ENCODE measurements around the gene SRPK2. TPM values are rescaled to one million over a fixed set of nuclear protein-coding genes. Genes with fewer than 3 reads are reported as not detected.

SRPK2 gene
- total RNA-seq, 4 donors from 2014 or later = 41.0 to 87.1 (median 67.1) TPM

DNA sequence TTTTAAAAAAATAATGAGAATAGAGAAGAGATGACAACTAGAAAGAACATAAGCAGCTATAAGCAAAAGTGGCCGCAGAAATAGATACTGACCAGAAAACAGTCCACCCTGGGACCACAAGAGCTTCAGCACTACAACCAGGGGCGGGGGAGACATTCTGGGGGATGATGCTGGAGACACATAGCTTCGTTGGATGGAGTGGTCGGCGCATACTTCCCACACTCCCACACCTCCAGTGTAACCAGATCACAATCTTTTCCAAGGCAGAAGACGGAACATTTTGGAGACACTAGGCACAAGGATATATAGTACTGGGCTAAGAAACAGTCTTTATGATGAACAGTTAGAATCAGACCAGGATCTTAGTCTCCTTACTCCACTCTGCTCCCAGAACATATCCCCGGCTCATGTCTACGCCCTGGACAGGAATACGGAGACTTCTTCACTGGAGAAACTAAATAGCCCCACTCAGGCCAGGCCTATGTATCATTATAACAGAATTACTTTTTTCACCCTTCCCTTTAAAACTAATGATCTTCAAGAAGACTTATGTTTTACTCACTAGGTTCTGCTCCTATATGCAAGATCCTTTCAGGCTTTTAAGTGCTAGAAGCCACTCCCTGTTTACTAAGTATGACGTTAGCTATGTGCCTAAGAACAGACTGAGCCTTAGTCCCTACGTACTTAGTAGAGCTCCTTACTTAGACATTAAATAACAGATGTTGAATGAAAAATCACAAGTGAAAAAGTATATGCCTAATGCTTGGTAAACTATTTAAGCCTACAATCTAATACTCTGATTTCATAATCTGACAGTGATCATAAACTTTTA lies 169.6 kb downstream of the SRPK2 start:
- H3K4me3 ChIP-seq (ENCODE audit: low read depth, poor library complexity, severe bottlenecking) = no peak overlapping the region
- no peak for DNase-seq (ENCODE audit: low spot score in 2 of 2)
- no peak for TF ChIP-seq POLR2A (IDR thresholded peaks at IDR 0.05)
- TF ChIP-seq, protein P1, sequence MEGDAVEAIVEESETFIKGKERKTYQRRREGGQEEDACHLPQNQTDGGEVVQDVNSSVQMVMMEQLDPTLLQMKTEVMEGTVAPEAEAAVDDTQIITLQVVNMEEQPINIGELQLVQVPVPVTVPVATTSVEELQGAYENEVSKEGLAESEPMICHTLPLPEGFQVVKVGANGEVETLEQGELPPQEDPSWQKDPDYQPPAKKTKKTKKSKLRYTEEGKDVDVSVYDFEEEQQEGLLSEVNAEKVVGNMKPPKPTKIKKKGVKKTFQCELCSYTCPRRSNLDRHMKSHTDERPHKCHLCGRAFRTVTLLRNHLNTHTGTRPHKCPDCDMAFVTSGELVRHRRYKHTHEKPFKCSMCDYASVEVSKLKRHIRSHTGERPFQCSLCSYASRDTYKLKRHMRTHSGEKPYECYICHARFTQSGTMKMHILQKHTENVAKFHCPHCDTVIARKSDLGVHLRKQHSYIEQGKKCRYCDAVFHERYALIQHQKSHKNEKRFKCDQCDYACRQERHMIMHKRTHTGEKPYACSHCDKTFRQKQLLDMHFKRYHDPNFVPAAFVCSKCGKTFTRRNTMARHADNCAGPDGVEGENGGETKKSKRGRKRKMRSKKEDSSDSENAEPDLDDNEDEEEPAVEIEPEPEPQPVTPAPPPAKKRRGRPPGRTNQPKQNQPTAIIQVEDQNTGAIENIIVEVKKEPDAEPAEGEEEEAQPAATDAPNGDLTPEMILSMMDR (IDR thresholded peaks at IDR 0.05) = no peak
- intact Hi-C loops (cut with DNase I; ENCODE audit: low total_unique reads) = no loop called here
- WGBS, 2 donors = 81 to 84% methylated on average over 11 of the region's 11 CpGs

DNA sequence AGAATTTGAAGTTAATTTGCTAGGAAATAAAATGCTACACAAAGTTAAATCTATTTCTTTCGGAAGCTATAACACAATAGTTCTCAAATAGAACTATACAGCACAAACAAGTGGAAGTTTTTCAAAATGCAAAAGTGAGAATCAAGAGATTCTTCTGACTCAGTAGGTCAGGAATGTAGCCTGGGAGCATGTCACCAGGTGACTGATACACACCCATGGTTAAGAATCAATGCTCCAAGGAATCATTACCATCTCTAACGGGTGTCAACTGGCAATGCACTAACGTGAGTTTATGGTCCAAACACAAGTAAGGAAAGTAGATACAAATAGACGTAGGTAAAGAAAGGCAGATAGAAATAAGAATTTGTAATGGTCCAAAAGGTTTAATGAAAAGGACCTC lies 170.5 kb downstream of the SRPK2 start:
- 52 to 53% methylated on average over 4 of the region's 4 CpGs for WGBS, 2 donors
- TF ChIP-seq, protein P1 (IDR thresholded peaks at IDR 0.05) = no peak
- no peak overlapping the region for H3K4me3 ChIP-seq (ENCODE audit: low read depth, poor library complexity, severe bottlenecking)
- DNase-seq (ENCODE audit: low spot score in 2 of 2) = no peak
- intact Hi-C loops (cut with DNase I; ENCODE audit: low total_unique reads) = no loop called here

GRCh38 chr7:105216786-105217185 lies 171.9 kb downstream of the SRPK2 start:
- no peak overlapping the region for H3K4me3 ChIP-seq (ENCODE audit: low read depth, poor library complexity, severe bottlenecking)
- TF ChIP-seq, protein P1 (IDR thresholded peaks at IDR 0.05) = no peak
- TF ChIP-seq POLR2A (IDR thresholded peaks at IDR 0.05) = no peak
- 71 to 72% methylated on average over 3 of the region's 3 CpGs for WGBS, 2 donors
- intact Hi-C loops (cut with DNase I; ENCODE audit: low total_unique reads) = no loop called here
- DNase-seq (ENCODE audit: low spot score in 2 of 2) = no peak

GRCh38 chr7:105215821-105216220 lies 172.9 kb downstream of the SRPK2 start:
- no peak for DNase-seq (ENCODE audit: low spot score in 2 of 2)
- H3K4me3 ChIP-seq (ENCODE audit: low read depth, poor library complexity, severe bottlenecking) = no peak overlapping the region
- TF ChIP-seq, protein P1 (IDR thresholded peaks at IDR 0.05) = no peak
- no peak for TF ChIP-seq POLR2A (IDR thresholded peaks at IDR 0.05)
- WGBS, 2 donors = 89 to 100% methylated on average over 1 of the region's 1 CpG
- intact Hi-C loops (cut with DNase I; ENCODE audit: low total_unique reads) = no loop called here

GRCh38 chr7:105215182-105215581 lies 173.5 kb downstream of the SRPK2 start:
- TF ChIP-seq, protein P1 (IDR thresholded peaks at IDR 0.05) = no peak
- no peak for TF ChIP-seq POLR2A (IDR thresholded peaks at IDR 0.05)
- WGBS, 2 donors = 83 to 88% methylated on average over 4 of the region's 4 CpGs
- intact Hi-C loops (cut with DNase I; ENCODE audit: low total_unique reads) = no loop called here
- DNase-seq (ENCODE audit: low spot score in 2 of 2) = no peak
- no peak overlapping the region for H3K4me3 ChIP-seq (ENCODE audit: low read depth, poor library complexity, severe bottlenecking)

- intact Hi-C loops (cut with DNase I; ENCODE audit: low total_unique reads) = no loop called here
- no peak overlapping the region for H3K4me3 ChIP-seq (ENCODE audit: low read depth, poor library complexity, severe bottlenecking)
- TF ChIP-seq, protein P1 (IDR thresholded peaks at IDR 0.05) = no peak
- TF ChIP-seq POLR2A (IDR thresholded peaks at IDR 0.05) = no peak
- WGBS, 2 donors = 71 to 73% methylated on average over 2 of the region's 2 CpGs
- no peak for DNase-seq (ENCODE audit: low spot score in 2 of 2)
These were observed 175.1 kb downstream of the SRPK2 start for GRCh38 chr7:105213611-105214010.
